Measurements from ENCODE around the gene ZNF581.

Gene ZNF581

DNA sequence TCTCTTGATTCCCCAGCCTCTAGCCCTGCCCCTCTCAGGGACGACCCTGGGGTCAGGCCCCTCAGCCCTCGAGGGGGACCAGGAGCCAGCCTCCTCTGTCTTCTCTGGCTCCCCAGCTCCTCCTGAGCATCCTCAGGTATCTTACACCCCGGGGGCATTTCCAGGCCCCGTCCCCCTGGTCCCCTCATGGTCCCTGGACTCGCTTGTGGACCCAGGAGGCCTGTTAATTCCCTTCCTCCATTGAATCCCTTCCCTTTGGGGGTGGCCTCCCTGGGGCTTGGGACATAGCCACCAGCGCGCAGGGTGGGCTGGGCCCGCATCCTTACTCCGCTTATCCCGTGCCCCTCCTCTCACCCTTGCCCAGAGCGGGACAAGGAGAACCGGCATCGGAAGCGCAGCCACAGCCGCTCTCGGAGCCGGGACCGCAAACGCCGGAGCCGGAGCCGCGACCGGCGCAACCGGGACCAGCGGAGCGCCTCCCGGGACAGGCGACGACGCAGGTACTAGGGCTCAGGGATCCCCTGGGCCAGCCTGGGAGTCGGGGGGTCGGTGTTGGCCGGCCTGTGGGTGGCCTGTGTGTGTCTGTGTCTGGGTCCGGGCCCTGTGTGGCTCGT is 15.5 kb downstream of the ZNF581 start:
- no peak overlapping the region for H3K4me3 ChIP-seq (ENCODE audit: control insufficient read depth, low read depth, low read length)
- DNase-seq (ENCODE audit: low read depth): no peak
- no peak for TF ChIP-seq CTCF (conservative IDR thresholded peaks at IDR 0.05; ENCODE audit: control insufficient read depth, insufficient read depth, low read depth, low read length)

DNA sequence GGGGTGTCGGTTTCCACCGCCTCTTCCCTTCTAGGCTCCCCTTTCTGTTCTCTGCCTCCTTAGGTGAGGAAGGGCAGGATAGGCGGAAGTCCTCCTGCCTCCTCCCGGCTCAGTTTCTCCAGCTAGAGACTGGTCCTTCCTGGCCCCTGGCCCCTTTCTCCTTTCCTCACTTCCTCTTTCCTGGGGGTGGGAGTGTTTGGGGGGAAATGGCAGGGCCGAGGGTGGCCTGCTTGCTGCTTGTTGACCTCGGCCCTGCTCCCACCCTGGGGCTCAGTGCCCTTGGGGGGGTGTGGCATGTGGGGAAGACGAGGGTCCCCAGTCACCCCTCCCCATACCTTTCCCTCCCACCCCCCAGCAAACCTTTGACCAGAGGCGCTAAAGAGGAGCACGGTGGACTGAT is 16.4 kb downstream of the ZNF581 start:
- TF ChIP-seq CTCF (conservative IDR thresholded peaks at IDR 0.05; ENCODE audit: control insufficient read depth, insufficient read depth, low read depth, low read length): no peak
- no peak for DNase-seq (ENCODE audit: low read depth)
- H3K4me3 ChIP-seq (ENCODE audit: control insufficient read depth, low read depth, low read length): no peak overlapping the region

GRCh38 chr19:55660404-55660803 is 17.0 kb downstream of the ZNF581 start:
- H3K4me3 ChIP-seq (ENCODE audit: control insufficient read depth, low read depth, low read length): no peak overlapping the region

DNA sequence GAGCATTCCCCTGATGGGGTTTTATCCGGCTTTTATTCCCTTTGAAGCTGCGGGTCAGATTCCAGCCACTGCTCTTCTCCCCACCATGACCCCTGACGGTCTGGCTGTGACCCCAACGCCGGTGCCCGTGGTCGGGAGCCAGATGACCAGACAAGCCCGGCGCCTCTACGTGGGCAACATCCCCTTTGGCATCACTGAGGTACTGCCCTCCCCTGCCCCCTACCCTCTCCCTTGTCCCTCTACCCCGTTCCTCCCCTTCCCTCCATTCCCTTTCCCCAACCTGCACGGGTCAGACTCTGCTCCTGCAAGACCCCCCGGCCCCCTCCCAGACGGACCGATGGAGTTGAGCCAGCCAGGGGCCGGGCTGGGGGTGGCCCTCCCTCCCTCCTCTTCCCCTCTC is 17.5 kb downstream of the ZNF581 start:
- TF ChIP-seq CTCF (conservative IDR thresholded peaks at IDR 0.05; ENCODE audit: control insufficient read depth, insufficient read depth, low read depth, low read length): no peak
- no peak for DNase-seq (ENCODE audit: low read depth)
- H3K4me3 ChIP-seq (ENCODE audit: control insufficient read depth, low read depth, low read length): no peak overlapping the region

More at GRCh38 chr19:55660404-55660803, 17.0 kb downstream of the ZNF581 start:
- no peak for DNase-seq (ENCODE audit: low read depth)
- TF ChIP-seq CTCF (conservative IDR thresholded peaks at IDR 0.05; ENCODE audit: control insufficient read depth, insufficient read depth, low read depth, low read length): no peak

- no peak for DNase-seq (ENCODE audit: low read depth)
- no peak for TF ChIP-seq CTCF (conservative IDR thresholded peaks at IDR 0.05; ENCODE audit: control insufficient read depth, insufficient read depth, low read depth, low read length)
- H3K4me3 ChIP-seq (ENCODE audit: control insufficient read depth, low read depth, low read length): no peak overlapping the region
Observed at GRCh38 chr19:55661826-55662225, 18.4 kb downstream of the ZNF581 start.

- TF ChIP-seq CTCF (conservative IDR thresholded peaks at IDR 0.05; ENCODE audit: control insufficient read depth, insufficient read depth, low read depth, low read length): no peak
- no peak overlapping the region for H3K4me3 ChIP-seq (ENCODE audit: control insufficient read depth, low read depth, low read length)
- no peak for DNase-seq (ENCODE audit: low read depth)
Observed at GRCh38 chr19:55663846-55664536, 20.5 kb downstream of the ZNF581 start.
